Posterior cingulate gyrus (tissue), 11 donors: ENCODE results near the gene DCTN2.
"Not testable (repeated sequence)": the region's sequence is repeated elsewhere in the genome, so short reads cannot be mapped to it uniquely, and the experiment has no call there.

Experiments used
- DNase-seq, 10 donors: peaks; one replicate each; pipeline versions ENCODE4 v3.0.0 to v3.0.0-alpha.2; 2020 to 2021; ENCODE audit warnings: mixed read lengths in 3 of 10
- intact Hi-C: fragments of 100-400 bp; cut with DNase I; formaldehyde crosslinking; loops from one replicate; pipeline ENCODE4 v1.15.1; 2023

Gene DCTN2

DNA sequence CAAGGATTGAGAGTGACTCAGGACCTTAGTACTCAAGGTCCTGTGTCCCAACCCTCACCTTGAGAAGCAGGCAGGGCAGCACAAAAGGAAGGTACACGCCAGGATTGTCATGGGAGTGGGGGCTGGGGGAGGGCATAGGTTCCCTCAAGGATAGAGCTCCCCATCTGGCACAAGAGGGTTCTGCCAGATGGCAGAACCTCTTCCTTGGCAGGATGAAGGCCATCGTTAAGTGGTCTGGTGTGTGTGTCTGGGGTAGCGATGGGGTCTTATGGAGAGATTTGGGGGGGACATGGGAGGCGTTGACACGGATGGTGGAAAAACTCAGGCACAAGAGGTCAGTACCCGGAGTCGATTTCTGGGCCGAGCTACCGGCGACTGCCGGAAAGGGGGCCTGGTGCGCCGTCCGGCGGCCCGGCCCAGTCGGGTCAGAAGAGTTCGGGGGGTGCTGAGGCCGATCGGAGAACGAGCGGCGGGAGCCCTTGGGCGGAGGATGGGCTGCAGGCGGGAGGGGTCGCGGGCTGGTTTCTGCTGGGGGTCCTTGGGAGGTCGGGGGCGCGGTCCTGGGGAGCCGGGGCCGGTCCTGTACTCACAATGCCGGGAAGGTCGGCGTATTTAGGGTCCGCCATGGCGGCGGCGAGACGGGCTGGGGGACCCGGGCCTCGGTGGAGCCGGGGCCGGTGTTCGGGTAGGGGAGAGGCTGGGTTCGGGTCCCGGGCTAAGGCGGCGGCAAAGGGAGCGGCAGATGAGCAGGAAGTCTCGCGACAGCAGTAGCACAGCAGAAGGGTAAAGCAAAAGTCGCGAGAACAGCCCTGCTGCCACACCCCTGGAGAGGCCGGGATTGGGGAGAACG is at the start of gene DCTN2:
TSS of gene DCTN2 (minus strand) at position 755 of the 850 bp plus-strand sequence. CDS start at position 626, 129 bp downstream.
- DNase-seq: peak; percentile 93 to 99 (median 96)
- intact Hi-C loops: loop anchor here (2.0 kb wide), 1 partner anchor 24 kb away; the partner anchor contains the start of gene MBD6

DNA sequence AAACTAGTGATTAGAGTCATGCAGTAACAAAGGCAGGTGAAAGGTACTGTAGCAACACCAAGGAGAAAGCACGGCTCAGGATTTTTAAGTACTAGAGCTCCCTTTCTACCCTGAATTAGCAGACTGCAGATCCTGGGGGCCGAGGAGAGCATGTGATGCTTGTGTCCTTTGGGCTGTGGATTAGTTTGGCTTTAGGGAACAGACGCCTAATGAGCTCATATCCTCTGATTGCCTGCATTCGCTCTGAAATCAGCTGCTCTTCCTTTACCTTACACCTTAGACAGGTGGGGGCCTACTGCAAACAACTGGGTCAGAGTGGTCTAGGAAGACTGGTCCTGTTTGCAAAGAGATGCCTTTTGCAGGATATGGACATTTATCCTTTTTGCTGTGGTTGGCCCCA is 46.2 kb upstream of the DCTN2 start:
- DNase-seq: no peak
- intact Hi-C loops: no loop called here

DNA sequence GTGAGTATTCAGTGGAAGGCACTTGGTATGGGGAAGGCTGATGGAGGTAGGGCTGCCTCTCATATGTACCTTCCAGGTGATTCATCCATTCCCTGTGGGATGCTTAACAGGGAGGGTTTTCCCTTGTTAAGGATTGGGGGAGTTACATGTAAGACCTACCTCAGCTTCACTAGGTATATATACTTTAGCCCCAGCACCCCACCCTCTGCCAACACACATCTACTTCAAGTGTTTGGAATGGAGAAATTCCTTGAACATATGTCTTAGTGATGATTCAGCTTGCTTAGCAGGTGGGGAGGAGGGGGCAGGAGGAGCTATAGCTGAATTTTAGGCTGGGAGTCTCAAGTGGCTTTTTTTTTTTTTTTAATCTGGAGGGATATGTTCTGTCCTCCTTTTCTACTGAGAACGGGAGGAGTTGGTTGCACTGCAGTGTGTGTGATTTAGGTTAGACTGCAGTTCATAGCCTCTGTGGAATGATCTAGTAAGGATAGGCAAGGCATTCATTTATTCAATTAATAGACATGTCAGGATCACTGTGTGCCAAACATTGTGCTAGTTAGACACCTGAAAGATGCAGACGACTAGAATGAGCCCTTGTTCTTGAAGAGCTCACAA is 45.7 kb upstream of the DCTN2 start:
- peak in 1 of 10 donors; percentile 36 for DNase-seq
- intact Hi-C loops: no loop called here

DNA sequence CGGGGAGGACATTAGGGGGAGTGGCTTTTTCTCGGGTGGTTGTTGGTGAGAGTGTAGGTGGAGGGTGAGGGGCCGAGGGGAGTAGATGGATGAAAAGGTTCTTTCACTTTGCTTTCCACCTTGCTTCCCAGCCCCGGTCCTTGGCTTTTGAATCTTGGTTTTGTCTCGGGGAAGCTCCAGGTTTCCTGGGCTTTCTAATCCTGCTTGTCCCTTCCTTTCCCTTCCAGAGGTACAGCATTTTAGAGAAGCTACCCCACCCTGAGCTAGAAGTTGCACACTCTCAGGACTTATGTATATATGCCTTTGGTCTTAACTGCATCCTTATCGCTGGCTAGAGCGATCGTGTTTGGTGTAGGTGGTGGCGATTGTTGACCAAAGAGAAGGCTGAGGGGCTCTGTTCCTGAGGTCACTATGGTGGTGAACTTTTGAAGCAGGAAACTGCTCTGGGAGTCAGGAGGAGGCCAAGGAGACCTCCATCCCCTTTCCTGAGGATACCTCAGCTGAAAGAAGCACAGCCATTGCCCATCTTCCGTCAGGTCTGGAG is 44.9 kb upstream of the DCTN2 start:
- intact Hi-C loops: no loop called here
- no peak for DNase-seq

DNA sequence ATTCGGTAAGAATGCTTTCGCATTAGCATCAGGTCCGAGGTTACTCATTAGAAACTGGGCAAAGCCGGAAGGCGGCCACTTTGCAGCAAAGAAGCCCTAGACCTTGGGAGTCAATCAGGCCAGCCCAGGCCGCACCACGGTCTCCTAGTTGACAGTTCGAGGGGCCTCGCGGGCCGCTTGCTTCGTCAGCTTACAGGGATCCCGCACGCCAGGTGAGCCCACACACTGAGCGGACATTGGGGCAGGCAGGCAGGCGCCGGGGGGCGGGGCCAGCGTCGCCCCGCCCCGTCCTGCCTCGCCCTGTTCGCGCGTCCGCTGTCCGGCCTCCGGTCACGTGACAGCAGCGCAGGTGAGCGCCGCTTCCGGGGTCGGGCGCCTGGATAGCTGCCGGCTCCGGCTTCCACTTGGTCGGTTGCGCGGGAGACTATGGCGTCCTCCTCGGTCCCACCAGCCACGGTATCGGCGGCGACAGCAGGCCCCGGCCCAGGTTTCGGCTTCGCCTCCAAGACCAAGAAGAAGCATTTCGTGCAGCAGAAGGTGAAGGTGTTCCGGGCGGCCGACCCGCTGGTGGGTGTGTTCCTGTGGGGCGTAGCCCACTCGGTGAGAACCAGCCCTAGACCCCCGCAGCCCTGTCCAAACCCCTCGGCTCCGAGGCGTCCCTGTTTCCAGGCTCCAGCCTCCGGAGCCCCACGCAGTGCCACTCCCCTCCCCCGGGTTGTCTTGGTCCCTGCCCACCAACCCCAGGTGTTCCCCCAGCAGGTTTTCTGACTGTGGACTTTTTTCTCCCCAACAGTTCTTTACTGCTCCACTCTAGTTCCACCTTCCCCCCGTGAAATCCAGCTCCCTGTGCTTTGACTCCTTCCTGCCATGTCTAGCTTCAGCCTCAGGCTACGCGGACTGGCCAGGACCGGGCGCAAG is 44.1 kb upstream of the DCTN2 start, which contains the start of gene PIP4K2C:
TSS of gene PIP4K2C (plus strand) at position 329 of the 918 bp plus-strand sequence. CDS start at position 427, 98 bp downstream.
- peak; percentile 68 to 97 (median 80) for DNase-seq
- intact Hi-C loops: no loop called here

DNA sequence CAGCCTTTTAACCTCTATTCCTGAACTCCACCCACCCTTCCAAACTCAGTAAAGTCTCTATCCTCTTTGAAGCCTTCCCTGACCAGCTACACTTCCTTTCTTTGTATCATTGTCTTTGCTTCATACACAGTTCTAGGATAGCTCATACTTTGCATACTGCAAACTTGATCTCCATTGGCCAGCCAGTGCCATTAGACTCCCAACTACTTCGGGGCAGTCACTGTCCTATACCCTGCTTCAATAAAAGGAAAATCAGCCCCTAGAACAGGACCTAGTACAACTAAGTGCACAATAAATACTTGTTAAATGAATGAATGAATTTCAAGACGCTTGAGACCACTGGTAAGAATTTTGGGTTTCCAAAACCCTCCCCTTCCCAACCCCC is 43.5 kb upstream of the DCTN2 start:
- DNase-seq: no peak
- intact Hi-C loops: no loop called here

DNA sequence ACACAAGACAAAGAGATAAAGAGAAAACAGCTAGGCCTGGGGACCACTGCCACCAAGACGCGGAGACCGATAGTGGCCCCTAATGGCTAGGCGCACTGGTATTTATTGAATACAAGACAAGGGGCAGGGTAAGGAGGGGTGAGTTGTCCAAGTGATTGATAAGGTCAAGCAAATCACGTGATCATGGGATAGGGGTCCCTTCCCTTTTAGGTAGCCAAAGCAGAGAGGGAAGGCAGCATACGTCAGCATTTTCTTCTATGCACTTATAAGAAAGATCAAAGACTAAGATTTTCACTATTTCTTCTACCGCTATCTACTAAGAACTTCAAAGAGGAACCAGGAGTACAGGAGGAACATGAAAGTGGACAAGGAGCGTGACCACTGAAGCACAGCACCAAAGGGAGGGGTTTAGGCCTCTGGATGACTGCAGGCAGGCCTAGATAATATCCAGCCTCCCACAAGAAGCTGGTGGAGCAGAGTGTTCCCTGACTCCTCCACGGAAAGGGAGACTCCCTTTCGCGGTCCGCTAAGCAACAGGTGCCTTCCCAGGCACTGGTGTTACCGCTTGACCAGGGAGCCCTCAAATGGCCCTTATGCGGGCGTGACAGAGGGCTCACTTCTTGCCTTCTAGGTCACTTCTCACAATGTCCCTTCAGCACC is 42.1 kb upstream of the DCTN2 start:
- intact Hi-C loops: not testable (repeated sequence)
- peak in 1 of 10 donors; percentile 22 for DNase-seq

DNA sequence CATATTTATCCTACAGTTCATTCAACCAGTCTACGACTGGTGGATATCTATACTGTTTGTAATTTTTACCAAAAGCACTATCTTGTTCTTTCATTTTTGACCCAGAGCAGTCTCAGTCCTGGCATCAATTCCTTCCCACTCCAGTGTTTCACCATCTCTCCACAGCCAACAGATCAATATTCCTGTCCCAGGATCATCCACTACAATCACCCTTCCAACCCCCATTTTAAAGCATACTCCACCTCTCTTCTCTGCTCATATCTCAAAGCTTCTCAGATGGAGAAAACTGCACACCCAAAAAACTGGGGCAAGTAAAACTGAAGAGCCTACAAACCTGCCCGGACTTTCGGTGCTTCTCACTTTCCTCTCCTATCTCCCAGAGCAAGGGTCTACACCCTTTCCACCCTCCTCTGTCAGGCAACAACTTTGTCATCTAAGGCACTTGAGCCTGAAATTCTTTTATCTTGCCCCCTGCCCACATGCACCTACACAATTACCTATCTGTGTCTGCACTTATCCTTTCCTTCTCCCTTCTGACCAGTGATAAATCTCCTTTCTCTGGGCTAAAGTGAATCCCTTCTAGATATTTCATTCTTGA is 39.9 kb upstream of the DCTN2 start:
- peak in 1 of 10 donors; percentile 11 for DNase-seq
- intact Hi-C loops: no loop called here

DNA sequence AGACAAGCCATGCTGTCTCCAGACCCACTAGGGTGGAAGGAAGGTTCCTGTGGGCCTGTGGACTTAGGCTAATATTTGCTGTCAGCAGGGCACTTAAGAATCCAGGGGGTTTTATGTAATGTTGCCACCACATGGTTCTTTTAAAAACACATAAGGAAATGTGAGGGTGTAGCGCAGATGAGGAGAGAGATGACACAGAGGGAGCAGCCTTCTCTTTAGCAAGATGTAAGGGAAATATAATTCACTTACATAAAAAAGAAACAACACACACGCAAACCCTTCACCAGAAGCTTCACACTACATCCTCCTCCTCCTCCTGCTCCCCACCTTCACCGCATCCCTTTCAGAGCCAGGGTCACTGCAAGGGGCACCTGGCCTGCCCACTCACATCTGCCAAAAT is 39.1 kb upstream of the DCTN2 start:
- intact Hi-C loops: no loop called here
- peak in 1 of 10 donors; percentile 79 for DNase-seq

DNA sequence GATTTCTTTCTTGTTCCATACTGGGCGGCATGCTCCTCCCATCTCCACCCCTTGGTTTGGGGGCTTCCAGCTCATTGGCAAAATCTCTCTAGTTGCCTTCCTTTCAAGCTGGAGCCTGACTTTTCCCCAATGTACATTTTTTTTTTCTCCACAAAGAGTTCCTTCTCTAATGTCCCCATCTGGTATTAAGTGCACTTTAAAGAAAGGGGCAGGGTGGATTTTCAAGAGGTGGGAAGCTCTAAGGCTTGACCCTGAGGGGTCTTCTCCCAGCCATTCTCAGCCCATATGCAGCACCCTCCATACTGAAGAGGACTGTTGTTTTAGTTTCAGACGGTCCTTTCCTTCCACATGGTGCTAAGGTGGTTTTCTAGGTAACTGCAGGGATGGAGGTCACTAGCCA is 38.2 kb upstream of the DCTN2 start:
- intact Hi-C loops: no loop called here
- no peak for DNase-seq

DNA sequence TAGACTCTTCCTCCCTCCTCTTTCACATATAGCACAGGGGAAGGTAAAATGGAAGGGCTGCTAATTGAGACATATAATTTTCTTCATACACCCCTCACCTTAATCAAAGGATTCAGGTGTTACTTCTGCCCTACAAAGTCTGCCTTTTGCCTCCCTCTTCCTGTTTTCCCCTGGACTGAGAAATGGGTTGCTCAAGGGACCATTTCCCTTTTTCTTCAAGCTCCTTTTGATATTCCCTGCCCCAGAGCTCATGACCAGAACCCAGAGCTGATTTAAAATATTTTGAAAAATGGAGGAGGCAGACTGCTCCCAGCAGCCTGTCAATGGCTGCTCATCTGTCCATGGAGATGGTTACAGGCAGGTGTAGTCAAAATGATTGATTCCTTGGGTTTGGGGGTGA is 37.7 kb upstream of the DCTN2 start:
- DNase-seq: no peak
- intact Hi-C loops: loop anchor here (5.0 kb wide), 2 partner anchors 108 to 153 kb away; partner anchors contain the start of genes AGAP2 and OS9

DNA sequence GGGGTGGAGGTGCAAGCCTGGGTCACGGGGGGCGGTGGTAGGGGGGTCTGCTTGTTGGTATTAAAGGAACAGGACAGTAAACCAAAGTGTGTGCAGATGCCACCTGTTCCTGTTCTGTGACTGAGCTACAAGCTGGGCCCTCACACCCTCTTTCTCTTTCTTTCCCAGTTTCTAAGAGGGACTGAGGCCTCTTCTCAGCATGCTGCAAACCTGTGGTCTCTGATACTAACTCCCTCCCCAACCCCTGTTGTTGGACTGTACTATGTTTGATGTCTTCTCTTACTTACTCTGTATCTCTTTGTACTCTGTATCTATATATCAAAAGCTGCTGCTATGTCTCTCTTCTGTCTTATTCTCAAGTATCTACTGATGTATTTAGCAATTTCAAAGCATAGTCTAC is 37.1 kb upstream of the DCTN2 start:
- DNase-seq: no peak
- intact Hi-C loops: loop anchor here (5.0 kb wide), 2 partner anchors 108 to 153 kb away; partner anchors contain the start of genes AGAP2 and OS9

DNA sequence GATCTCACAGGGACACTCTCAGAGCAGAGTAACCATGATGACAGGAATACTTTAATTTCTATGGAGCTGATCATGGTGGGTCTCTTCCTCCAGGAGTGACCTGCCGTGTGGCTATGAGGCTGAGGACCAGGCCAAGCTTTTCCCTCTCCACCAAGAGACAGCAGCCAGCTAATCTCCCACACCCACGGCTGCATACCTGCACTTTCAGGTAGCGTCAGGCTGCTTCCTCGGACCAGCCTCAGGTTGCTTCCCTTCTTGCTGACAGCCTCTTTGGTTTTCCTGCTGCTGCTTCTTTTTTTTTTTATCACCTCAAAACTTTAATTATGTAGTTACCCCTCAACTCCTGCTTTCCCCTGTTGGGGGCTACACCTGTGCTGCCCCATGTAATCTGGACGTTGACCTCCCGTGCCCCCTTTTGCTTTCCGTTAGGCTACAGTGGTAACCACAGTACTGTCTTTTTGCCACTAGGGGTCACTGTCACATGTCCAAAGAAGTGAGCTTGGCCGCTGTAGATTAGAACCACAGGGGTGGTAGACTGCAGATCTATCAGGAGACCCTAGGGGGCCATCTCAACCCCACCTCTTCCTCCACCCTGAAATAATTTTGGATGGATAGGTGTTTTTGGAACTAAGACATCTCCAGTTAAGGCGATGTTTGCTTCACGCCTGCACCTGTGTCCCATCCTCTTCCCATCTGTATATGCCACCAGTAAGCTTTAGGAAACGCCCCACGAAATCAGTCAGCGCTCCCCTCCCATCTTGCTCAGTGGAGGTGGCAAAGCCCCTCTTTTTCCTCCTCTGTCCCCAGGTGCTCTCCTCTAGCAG is 36.2 kb upstream of the DCTN2 start:
- intact Hi-C loops: loop anchor here (1.0 to 5.0 kb wide), 3 partner anchors 38 to 154 kb away; partner anchors contain the start of genes AGAP2 and OS9
- DNase-seq: peak in 6 of 10 donors; percentile 40 to 91 (median 67)

DNA sequence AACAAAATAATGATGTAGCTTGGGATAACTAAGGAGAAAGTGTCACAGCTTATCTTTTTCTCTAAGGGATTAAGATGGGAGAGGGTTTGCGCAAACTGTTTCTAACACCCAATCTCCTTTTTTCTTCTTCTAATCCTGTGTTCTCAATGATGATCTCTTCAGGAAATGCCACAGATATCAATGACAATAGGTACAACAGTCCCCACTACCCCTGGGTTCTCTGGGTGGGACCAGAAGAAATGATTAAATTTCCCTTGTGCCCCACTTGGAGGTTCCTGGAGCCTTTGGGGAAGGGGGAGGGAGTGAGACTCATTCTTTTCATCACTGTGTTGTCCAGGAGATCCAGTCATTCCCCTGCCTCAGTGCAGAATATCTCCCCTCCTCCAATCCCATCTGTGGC is 35.4 kb upstream of the DCTN2 start:
- intact Hi-C loops: loop anchor here (5.0 kb wide), 2 partner anchors 110 to 155 kb away; partner anchors contain the start of genes AGAP2 and OS9
- no peak for DNase-seq

DNA sequence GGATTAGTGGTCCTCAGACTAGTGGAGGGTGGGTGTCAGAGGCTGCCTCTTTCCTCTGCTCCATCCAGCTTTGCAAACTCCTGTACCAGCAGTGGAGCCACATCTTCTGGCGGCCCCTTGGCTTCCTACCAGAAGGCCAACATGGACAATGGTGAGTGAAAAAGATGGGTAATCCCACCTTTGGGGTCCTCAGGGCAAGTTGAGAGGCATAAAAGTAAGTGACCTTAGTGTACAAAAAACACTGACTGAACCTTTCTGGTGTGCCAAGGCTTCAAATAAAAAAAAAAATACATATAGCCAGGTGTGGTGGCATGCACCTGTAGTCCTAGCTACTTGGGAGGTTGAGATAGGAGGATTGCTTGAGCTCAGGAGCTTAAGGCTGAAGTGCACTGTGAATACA is 34.8 kb upstream of the DCTN2 start:
- intact Hi-C loops: loop anchor here (5.0 kb wide), 2 partner anchors 110 to 155 kb away; partner anchors contain the start of genes AGAP2 and OS9
- no peak for DNase-seq

DNA sequence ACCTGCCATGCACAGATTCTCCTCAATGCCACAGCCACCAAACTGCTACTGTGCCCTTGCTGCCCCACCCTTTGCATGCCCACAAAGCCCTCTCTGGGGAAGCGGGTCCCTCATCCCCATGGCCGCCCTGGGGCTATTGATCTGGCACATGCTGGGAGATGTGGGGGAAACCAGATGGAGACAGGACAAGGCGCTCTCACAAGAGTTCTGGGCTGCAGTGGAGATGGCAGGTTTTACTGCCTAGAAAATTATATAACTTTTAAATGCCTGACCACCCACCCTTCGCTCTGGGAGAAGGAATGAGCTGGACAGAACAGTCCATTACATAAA is 33.4 kb upstream of the DCTN2 start:
- intact Hi-C loops: loop anchor here (5.0 kb wide), 2 partner anchors 112 to 157 kb away; partner anchors contain the start of genes AGAP2 and OS9
- peak in 1 of 10 donors; percentile 73 for DNase-seq

DNA sequence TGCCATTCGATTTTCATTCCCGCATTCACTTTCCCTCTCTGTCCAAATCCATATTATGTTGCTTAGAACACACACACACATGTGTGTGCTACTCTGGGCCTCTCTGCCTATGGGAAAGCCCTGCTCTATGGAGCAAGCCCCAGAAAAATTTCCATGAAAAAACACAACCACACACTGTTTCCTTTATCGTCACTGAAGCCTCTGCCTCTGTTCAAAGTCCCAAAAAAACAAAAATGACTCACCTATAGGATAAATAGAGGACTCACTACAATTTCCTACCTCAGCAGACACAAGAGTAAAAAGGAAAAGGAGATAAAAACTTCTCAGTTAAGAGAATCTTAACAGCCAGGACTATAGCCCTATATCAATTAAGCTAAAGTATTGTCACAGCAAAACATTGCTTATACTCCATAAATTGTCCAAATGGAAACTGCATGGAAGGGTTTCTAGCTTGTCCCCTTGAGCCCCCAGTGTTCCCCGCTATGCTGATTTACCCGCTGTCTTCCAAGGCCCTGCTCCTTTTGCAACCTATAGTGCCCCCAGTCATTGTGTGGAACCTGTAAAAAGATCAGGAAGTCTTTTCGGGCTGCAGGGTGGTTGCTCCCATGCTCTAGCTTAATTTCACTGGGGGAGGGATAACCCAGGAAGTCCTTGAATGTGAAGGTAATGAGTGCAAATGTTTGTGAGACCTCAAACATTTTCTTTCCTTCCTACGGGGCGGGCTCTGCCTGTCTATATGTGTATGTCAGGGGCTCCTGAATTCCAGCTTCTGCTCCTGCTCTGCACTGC is 32.9 kb upstream of the DCTN2 start:
- intact Hi-C loops: loop anchor here (5.0 kb wide), 2 partner anchors 112 to 157 kb away; partner anchors contain the start of genes AGAP2 and OS9
- no peak for DNase-seq
